NCI-H1436 treated with DMSO at 0.1 percent for 48 hours (cell line): Measurements from ENCODE around the gene SWT1.
A peak's percentile ranks its signal among the peaks of the same experiment; 100 is the strongest.

Experiments used
- DNase-seq: peaks from one replicate; lab custom pipeline; 2025; lab: John Stamatoyannopoulos, UW

Gene SWT1

DNA sequence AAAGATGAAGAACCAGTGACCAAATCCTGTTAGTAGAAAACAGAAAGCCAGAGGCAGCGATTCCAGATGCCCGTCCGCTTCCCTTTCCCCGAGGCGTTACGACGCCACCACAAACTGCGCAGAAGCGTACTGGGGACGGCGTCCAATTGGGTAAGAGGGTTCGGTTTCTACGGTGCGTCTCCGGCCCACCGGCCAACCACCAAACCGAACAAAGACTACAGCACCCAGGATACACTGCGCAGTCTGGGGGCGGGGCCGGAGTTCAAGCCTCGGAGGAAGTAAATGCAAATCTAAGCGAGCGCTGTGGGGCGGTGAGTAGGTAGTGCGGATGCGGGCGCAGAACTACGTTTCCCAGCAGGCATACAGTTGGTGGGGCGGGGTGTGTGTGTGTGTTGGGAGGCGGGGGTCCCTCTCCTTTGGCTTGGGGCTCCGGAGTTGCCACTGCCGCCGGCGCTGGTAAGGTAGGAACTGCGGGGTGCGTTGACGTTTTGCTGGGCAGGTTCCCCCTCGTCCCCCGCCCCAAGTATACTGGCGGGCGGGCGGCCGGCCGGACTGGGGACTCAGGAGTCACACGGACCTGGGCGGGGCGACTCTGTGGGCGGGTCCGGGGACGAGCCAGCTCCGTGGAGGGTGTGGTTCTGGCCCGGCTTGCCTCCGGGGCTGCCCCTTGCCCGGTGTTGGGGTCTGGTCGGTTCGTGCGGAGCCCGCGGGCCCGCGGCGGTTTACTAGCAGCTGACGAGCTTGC, at the start of gene SWT1, which contains the start of gene TRMT1L:
TSS of gene SWT1 (plus strand) at position 314 of the 745 bp plus-strand sequence. CDS start 3,675 bp downstream, outside the sequence.
TSS of gene TRMT1L (minus strand) at position 100 of the 745 bp plus-strand sequence. CDS start 241 bp downstream, outside the sequence.
- peak; percentile 96 for DNase-seq

- no peak for DNase-seq
Observed at GRCh38 chr1:185108321-185108720, 48.6 kb upstream of the SWT1 start.

DNA sequence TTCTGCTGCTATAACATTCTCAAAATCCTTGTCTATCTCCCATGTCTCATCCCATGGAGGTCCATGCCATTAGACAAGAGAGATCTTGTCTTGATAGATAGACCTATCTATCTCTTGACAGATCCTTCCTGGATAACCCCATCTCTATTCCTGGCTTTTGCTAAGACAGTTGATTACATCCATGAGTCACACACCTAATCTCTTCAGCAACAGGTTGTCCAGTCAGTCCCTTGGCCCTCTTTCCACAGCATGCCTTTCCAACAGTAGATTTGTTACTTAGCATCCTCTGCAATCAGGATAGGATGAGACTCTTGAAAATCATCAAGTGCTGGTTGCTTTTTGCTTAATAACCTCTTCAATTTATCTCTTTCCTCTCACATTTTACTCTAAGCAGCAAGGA, 46.8 kb upstream of the SWT1 start:
- no peak for DNase-seq

- no peak for DNase-seq
Observed at GRCh38 chr1:185111873-185112272, 45.1 kb upstream of the SWT1 start.

DNA sequence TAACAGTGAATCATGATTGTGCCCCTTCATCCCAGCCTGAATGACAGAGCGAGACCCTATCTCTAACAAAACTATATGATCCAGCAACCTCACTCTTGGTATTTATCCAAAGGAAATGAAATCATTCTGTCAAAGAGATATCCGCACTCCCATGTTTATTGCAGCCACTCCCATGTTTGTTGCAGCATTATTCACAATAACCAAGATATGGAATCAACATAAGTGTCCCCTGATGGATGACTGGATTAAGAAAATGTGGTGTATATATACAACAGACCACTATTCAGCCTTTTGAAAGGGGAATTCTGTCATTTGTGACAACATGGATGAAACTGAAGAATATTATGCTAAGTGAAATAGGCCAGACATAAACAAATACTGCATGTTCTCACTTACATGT, 44.6 kb upstream of the SWT1 start:
- no peak for DNase-seq

DNA sequence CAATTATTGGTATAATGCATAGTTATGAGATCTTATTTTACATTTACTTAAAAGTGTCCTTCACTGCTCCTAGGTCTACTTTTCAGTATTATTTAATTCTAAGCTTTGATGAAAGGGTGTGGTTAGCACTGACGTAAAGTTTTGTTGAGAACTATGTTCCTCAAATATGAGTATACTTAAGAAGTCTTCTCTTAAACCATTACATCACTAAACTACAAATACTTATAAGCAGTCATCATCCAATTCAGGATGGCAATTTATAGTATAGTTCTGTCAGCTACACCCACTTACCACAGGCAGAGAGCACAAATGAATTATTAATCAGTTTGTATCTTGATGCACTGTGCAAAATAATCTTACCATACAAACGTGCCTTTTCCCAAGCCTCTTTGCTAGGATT, 27.3 kb upstream of the SWT1 start:
- no peak for DNase-seq

- DNase-seq: no peak
Observed at GRCh38 chr1:185132534-185132933, 24.4 kb upstream of the SWT1 start.

DNA sequence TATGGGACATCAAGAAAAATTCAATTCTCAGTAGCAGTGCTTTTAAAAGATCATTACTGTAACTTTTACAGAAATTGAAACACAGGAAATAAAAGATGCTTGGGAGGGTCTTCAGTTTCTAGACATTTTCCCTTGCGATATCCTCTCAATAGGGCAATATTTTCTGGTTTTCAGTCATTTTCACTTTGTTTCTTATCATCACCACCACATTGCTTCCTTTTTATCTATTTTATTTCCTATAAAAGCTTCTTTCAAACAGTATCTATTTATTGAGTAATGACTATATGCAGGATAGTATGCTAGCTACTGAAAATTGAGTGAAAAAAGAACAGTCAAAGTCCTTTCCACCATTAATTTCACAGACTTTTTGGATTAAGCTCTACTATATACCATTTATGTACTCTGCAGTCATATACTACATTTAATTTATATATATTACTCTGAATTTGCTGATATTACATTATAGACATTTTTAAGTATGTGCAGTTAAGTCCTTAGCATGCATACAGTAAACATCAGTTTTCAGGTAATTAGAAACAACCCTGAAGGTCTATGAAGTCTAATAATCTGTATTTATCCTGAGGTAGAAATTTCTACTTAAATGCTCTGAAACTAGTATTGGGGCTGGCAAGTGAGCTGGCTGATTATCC, 18.9 kb upstream of the SWT1 start:
- no peak for DNase-seq

GRCh38 chr1:185139246-185139645, 17.7 kb upstream of the SWT1 start:
- no peak for DNase-seq

DNA sequence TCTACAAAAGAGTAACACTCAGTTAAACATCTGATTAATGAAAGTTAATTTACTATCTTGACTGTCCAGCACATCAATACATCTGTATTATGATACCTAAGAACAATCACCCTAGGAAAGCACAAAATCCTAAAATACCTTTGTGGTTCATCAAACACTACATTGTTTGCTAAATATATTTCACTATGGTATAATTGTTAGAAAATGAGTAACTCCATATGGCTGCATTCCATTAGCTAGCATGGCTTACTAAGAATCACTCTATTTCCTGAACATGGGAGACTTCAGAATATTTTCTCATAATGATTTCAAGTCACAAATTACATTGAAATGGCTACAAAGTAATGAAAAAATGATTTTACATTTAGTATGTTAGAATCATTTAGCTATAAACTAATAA, 12.7 kb upstream of the SWT1 start:
- no peak for DNase-seq

DNA sequence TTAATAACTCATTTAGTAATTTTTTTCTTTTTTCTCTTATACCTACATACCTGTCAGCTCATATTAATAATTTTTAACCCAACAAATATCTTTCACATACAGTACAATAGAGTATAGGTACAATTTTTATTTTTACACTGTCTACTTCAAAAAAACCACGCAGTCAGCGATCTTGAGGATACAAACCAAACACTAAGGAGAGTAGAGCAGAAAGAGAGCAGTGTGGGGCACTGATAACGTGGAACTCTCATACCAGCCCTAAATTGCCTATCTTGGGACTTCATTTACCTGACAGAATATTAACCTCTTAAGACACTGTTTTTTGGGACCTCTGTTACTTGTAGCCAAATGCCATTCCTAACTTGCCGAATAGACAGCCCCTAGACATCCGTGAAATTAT, 5.8 kb upstream of the SWT1 start:
- DNase-seq: no peak

DNA sequence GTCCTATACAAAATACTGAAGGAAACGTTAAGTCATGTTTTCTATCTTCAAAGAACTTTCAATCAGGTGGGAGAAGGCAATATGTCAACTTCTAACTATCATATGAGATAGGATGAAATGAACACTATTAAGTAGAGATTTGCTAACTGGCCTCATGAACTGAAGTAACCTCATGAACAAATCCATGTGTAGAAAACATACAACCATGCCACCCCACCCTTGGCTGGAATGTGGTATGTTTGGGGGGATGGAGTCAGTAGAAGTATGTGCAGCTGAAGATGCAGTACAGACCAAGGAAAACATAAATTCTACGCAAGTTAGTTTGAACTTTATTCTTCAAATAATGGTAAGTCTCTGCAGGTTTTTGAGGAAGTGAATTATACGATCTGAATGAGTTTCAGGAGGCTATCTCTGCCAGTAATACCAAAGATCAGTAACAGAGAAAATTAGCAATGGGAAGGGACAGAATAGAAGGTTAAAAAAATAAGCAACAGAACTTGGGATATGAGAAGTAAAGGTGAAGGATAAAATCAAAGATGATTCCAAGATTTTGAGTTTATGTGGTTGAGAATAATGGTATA, 4.7 kb upstream of the SWT1 start:
- DNase-seq: no peak

GRCh38 chr1:185154912-185155513, 2.0 kb upstream of the SWT1 start:
- no peak for DNase-seq

DNA sequence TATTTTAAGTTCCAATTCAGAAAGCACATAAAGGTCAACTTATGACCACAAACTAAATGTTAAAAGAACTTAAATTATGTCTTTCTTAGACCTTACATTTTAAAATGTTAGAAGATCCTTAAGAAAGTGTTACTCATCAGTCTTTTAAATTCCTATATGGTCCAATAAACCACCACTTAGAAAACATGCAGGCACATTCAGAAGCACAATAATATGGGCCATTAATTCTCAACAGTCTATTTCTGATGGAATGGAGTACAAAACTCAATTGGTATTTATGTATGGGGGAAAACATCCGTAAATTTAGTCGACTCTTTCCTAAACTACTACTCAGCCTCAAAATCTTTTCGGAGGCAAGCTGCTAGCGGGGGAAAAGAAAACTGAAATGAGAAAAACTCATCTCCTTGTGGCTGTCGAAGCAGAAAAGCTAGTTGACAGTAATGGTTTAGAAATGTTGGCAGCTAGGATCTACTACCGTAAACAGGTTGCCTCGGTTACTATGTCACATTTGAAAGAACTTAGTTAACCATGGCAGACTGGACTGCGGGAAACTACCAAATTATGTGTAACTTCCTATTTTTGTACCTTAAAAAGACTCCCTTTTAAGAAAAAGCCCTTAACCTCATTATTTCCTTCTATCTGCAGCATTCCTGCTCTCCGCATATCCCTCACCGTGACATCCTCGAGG, 1.2 kb upstream of the SWT1 start:
- no peak for DNase-seq

GRCh38 chr1:185156288-185156853, 596 bp upstream of the SWT1 start:
- no peak for DNase-seq

DNA sequence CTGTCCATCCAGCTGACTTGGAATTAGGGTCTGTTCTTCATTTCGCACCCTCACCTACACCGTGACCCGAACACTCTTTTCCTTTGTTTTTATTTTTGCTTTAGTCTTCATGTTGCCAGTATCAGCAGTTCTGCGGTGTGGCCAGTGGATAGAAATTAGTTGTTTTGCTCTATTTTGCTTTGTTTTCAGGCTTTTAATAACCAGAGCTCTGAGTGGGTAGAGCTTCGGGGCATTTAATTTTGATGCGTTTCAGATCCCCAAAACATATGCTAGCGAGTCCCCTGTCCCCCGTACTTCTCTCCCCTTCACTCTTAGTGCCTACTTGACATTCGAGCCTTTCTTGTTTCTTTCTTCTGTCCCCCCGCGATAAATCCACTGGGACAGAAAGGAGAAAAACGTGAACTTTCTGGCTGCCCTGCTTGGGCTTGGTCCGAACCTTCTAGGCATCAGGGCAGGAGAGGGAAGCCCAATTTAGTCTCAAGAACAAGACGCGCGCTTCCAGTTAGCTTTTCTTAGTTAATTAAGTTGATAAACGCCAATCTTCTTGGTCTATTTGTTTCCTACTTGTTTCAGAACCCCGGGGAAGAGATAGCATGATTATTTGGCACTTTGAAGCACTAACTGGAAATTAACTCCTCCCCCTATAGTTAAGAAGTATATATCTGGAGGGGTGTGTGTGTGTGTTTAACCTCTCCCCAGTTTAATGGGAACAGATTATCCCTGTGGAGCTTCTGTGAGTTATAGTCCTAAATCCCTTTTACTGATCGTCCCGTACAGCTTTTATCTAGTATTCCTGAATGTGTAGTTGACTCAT, 839 bp downstream of the SWT1 start:
- DNase-seq: no peak

DNA sequence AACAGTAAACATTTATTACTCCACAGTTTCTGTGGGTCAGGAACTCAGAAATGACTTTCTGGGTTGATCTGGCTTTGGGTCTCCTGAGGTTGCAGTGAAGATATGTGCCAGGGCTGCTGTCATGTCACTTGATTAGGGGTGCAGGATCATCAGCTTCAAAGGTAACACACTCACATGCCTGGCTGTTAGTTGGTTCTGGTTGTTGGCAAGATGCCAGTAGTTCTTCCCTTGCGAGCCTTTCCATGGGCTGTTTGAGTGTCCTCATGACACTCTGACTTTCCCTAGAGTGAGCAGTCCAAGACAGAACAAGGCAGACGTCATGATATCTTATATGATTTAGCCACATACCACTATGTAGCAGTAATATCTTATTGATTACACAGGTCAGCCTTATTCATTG, 1.8 kb downstream of the SWT1 start:
- no peak for DNase-seq

DNA sequence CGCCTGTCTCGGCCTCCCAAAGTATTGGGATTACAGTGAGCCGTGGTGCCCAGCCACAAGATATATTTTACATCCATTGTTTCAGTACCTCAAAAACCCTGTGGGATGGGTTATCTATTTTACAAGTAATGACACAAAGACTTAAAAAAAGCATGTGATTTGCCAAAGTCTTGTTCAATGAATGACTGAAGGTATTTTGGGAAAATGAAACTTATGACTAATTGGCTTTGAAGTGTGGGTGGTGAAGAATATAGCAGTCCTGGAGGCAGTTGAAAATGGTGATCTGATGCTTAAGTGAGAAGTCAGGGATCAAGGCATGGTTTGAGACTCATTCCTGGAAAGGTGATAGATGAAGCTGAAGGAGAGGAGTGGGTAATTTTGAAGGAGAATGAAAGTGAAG, 3.0 kb downstream of the SWT1 start:
- no peak for DNase-seq

GRCh38 chr1:185162491-185162890, 5.5 kb downstream of the SWT1 start:
- DNase-seq: no peak

DNA sequence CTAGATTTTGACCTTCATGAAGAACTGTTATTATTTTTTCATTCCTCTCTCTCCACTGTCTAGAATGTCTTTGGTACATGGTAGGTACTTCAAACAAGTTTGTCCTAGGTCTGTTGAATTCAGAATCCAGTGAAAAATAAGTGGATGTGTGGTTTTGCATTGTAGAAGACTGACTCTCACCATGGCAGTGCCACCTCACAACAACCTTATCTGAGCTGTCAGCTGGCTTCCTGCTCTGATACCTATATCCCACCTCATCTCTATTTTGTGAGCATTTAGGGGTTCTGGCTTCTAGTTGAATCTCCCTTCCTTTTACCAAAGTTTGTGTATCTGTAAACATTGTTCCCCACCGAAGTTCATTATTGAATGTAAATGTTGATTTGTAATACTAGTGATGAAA, 9.1 kb downstream of the SWT1 start:
- no peak for DNase-seq

GRCh38 chr1:185170291-185170848, 13.4 kb downstream of the SWT1 start:
- peak; percentile 38 for DNase-seq
